Astrocyte of the spinal cord (primary cell): Measurements from ENCODE around the gene SPEF2.

Experiments
- DNase-seq: peaks from one replicate; pipeline ENCODE4 v3.0.0; 2011; ENCODE audit warnings: low read depth, low spot score
- H3K4me3 ChIP-seq: 2 replicates; pipeline ENCODE4 v1.5.1; 2011; ENCODE audit warnings: low read depth, mild to moderate bottlenecking, low read length, moderate library complexity
- in situ Hi-C: cut with HindIII; loops from 2 replicates; pipeline ENCODE4 v1.10.0; 2017; ENCODE audit warnings: low sequenced_read_pairs
- TF ChIP-seq, protein P1 (sequence below): IDR thresholded peaks from 2 replicates; pipeline ENCODE4 v1.5.1; 2012; ENCODE audit warnings: low read depth, mild to moderate bottlenecking, low read length, inconsistent platforms

SPEF2 gene

DNA sequence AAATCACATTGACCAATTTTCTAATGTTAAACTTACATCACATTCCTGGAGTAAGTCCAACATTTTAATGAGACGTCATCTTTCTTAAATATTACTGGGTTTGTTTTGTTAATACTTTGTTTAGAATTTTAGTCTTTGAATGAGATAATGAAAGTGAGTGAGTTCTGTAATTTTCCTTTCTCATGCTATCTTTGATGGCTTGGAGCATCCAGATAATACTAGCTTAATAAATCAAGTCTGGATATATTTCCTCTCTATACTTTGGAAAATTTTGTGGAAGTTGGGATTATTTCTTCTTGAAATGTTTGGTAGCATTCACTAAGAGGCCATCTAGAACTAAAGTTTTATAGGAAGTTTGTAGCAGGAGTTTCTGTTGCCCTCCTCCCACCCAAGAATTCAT, 148.3 kb downstream of the SPEF2 start:
- DNase-seq = no peak
- no peak overlapping the region for H3K4me3 ChIP-seq
- in situ Hi-C loops = no loop called here
- TF ChIP-seq, protein P1, sequence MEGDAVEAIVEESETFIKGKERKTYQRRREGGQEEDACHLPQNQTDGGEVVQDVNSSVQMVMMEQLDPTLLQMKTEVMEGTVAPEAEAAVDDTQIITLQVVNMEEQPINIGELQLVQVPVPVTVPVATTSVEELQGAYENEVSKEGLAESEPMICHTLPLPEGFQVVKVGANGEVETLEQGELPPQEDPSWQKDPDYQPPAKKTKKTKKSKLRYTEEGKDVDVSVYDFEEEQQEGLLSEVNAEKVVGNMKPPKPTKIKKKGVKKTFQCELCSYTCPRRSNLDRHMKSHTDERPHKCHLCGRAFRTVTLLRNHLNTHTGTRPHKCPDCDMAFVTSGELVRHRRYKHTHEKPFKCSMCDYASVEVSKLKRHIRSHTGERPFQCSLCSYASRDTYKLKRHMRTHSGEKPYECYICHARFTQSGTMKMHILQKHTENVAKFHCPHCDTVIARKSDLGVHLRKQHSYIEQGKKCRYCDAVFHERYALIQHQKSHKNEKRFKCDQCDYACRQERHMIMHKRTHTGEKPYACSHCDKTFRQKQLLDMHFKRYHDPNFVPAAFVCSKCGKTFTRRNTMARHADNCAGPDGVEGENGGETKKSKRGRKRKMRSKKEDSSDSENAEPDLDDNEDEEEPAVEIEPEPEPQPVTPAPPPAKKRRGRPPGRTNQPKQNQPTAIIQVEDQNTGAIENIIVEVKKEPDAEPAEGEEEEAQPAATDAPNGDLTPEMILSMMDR = no peak

DNA sequence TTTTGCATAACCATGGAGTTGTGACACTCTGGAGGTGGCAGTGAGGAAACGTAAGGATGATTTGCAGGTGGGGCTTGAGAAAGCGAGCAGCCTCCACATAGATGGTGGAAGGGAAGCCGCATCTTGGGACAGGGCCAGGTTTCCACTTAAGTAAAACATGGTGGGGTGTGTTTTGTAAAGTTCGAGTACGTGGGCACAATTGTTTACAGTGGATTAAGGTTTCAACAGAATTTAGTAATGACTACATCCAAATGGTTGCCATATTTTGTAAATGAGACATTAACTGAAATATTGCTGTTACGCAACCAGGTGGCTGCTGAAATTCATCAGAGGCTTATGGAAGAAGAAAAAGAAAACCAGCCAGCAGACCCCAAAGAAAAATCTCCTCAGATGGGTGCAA, 153.6 kb downstream of the SPEF2 start:
- DNase-seq = no peak
- H3K4me3 ChIP-seq = no peak overlapping the region
- in situ Hi-C loops = no loop called here
- TF ChIP-seq, protein P1 = no peak

DNA sequence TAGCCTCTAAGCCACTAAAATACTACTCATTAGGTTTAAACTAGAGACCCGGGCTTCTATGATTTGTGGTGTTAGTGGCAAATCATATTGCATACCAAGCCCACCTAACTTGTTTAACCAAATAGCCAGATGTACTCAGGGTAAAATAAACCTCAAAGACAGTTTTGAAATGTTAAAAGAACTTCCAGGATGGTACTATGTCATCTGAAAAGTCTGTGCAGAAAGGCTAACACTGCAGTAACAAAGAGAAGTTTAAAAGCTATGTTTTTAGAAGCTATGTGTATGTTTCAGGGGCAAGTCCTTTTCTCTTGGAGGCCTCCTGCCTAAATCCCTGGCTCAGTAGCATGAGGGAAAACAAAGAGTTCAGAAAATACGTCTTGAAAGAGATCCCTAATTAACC, 154.2 kb downstream of the SPEF2 start:
- no peak for DNase-seq
- TF ChIP-seq, protein P1 = no peak
- H3K4me3 ChIP-seq = no peak overlapping the region
- in situ Hi-C loops = no loop called here

DNA sequence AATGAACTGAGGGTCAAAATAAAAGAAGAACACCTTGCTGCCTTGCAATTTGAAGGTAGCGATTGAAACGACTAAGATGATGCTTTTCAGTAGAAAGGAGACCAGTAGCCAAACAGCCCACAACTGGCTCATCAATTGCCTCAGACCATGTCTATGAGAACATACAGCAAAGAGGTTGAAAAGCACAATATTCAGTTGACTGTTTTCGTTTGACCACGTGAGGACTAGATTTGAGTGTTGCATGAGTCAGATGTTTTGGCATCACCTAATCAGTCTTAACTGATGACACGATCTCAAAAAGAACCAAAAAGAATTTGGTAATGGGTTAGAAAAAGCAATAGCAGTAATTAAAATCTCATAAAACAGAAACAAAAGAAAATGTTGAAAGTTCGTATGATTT, 156.3 kb downstream of the SPEF2 start:
- DNase-seq = no peak
- in situ Hi-C loops = no loop called here
- TF ChIP-seq, protein P1 = no peak
- H3K4me3 ChIP-seq = no peak overlapping the region

DNA sequence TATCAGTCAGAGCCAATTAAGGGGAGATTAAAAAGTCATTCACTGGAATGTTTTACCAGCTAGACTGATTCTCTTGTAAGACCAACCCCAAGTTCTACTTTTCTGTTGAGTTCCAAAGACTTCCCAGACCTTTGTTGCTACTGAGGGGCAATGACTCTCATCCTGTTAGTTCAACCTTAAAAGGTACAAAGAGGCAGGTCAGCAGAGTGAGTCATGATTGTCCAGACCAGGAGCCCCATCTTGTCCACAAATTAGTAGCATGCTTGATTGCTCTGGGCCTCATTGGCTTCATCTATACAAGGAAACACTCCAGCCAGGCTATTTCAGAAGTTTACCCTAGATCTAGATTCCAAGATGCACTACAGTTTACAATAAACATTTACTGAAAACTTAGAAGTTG, 159.1 kb downstream of the SPEF2 start:
- in situ Hi-C loops = no loop called here
- no peak for DNase-seq
- TF ChIP-seq, protein P1 = no peak
- no peak overlapping the region for H3K4me3 ChIP-seq

DNA sequence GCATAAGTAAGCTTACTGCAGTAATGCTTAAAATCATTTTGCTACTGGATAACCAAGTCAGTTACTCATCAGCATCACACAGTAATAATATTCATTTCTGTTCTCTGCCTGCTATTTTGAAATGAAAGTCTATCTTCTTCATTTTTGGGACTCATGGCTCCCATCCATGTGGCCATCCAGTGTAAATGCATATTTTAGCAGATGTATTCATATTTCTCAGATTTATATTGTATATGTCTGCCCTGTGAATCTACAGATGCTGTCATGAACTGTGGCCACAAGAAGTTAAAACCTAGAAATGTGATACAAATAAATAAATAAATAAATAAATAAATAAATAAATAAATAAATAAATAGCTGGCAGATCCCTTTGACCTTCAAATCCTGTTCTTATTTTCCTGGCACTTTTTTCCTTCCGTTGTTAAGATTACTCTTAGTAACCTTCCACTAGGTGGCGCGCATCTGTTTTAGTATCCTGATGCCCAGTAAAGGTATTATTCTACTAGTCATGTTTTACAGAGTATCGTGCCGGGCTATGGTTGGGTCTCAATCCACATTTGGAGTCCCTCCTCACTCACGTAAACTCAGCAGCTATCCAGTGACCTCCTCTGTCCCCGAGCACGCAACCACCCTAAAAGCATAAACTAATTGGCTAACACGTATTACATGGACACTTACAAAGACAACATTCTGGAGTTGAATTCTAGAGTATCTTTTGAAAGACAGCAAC, 159.9 kb downstream of the SPEF2 start:
- no peak overlapping the region for H3K4me3 ChIP-seq
- TF ChIP-seq, protein P1 = peak; percentile 65
- in situ Hi-C loops = no loop called here
- DNase-seq = peak; percentile 85

DNA sequence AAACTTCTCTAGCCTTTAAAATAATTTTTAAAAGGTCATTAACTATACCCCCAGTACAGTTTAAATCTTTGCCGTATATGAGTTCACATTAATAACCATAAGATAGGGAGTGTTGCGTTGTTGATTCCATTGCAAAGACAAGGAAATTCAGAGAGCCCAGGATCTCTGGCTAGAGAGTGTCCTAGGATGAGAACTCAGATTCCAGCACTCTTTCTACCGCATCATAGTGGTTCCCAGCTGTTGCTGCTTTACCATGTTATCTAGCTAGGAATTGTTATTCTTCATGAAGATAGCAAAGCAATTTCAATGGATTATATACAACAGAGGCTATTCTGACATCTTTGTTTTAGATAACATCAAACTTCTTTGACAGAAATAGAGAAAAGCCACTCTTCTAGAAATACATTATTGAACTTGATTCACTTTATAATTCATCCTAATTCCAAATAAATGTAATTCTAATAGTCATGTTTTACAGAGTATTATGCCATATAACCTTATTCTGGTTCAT, 160.7 kb downstream of the SPEF2 start:
- no peak overlapping the region for H3K4me3 ChIP-seq
- in situ Hi-C loops = no loop called here
- no peak for DNase-seq
- TF ChIP-seq, protein P1 = no peak
